Measurements from ENCODE around the gene HEBP1.
"Not testable (repeated sequence)": the region's sequence is repeated elsewhere in the genome, so short reads cannot be mapped to it uniquely, and the experiment has no call there.

The HEBP1 gene

GRCh38 chr12:12999959-13000615 lies at the start of gene HEBP1:
TSS of gene HEBP1 (minus strand) at chr12:13000265. CDS start at chr12:13000114, 151 bp downstream.
- DNase-seq, result peak; percentile 83 to 95

GRCh38 chr12:13049816-13050215 lies 49.8 kb upstream of the HEBP1 start:
- DNase-seq, result no peak

- DNase-seq, result no peak
Observed at GRCh38 chr12:13046964-13047363, 46.9 kb upstream of the HEBP1 start.

GRCh38 chr12:13045816-13046215 lies 45.8 kb upstream of the HEBP1 start:
- DNase-seq, result no peak

- DNase-seq, result peak in 1 of 2 donors; percentile 7
Observed at GRCh38 chr12:13044906-13045299, 44.8 kb upstream of the HEBP1 start.

GRCh38 chr12:13044002-13044905 lies 44.2 kb upstream of the HEBP1 start, which contains the start of gene FAM234B:
TSS of gene FAM234B (plus strand) at chr12:13044381. CDS start at chr12:13044404, 23 bp downstream.
- peak in 1 of 2 donors; percentile 39 for DNase-seq

GRCh38 chr12:13042666-13043230 lies 42.7 kb upstream of the HEBP1 start:
- no peak for DNase-seq

- DNase-seq, result no peak
Observed at GRCh38 chr12:13041224-13041623, 41.2 kb upstream of the HEBP1 start.

- no peak for DNase-seq
Observed at GRCh38 chr12:13039328-13039956, 39.4 kb upstream of the HEBP1 start.

GRCh38 chr12:13038491-13039161 lies 38.6 kb upstream of the HEBP1 start:
- no peak for DNase-seq

- no peak for DNase-seq
Observed at GRCh38 chr12:13036881-13037280, 36.8 kb upstream of the HEBP1 start.

GRCh38 chr12:13035335-13035734 lies 35.3 kb upstream of the HEBP1 start:
- DNase-seq, result not testable (repeated sequence)

- no peak for DNase-seq
Observed at GRCh38 chr12:13033476-13033875, 33.4 kb upstream of the HEBP1 start.

GRCh38 chr12:13032164-13032563 lies 32.1 kb upstream of the HEBP1 start:
- no peak for DNase-seq

- DNase-seq, result no peak
Observed at GRCh38 chr12:13030541-13031291, 30.7 kb upstream of the HEBP1 start.

GRCh38 chr12:13028825-13029570 lies 28.9 kb upstream of the HEBP1 start:
- DNase-seq, result no peak

GRCh38 chr12:13027508-13027907 lies 27.4 kb upstream of the HEBP1 start:
- DNase-seq, result no peak

GRCh38 chr12:13027032-13027431 lies 27.0 kb upstream of the HEBP1 start:
- no peak for DNase-seq

- DNase-seq, result no peak
Observed at GRCh38 chr12:13026286-13026685, 26.2 kb upstream of the HEBP1 start.

- DNase-seq, result no peak
Observed at GRCh38 chr12:13024531-13024916, 24.5 kb upstream of the HEBP1 start.
